ACC112 (cell line): ENCODE results near the gene CYP46A1.
A peak's percentile ranks its signal among the peaks of the same experiment; 100 is the strongest.

Experiments used
- H2AFZ ChIP-seq: fragments of 200-600 bp; sonication (generic); one replicate; pipeline ENCODE4 v1.6.0; 2017; ENCODE audit warnings: antibody characterized with exemption, low read length; ENCODE audit not compliant: unreplicated experiment
- H3K27ac ChIP-seq: fragments of 200-600 bp; sonication (generic); 2 replicates; pipeline ENCODE4 v1.5.1; 2014; ENCODE audit warnings: low read depth, mild to moderate bottlenecking, antibody characterized with exemption, low read length, moderate library complexity
- H3K27me3 ChIP-seq: fragments of 200-600 bp; sonication (generic); 2 replicates; pipeline ENCODE4 v1.6.1; 2014; ENCODE audit warnings: mild to moderate bottlenecking, antibody characterized with exemption, low read length, moderate library complexity, mixed read lengths; ENCODE audit not compliant: insufficient read depth
- H3K36me3 ChIP-seq: fragments of 200-600 bp; sonication (generic); 2 replicates; pipeline ENCODE4 v1.6.1; 2016; ENCODE audit warnings: mild to moderate bottlenecking, antibody characterized with exemption, low read length, moderate library complexity, mixed read lengths; ENCODE audit not compliant: insufficient read depth
- H3K4me1 ChIP-seq: fragments of 200-600 bp; sonication (generic); one replicate; pipeline ENCODE4 v1.6.1; 2016; ENCODE audit warnings: low read length, mixed read lengths; ENCODE audit not compliant: insufficient read depth, unreplicated experiment, control insufficient read depth
- H3K4me3 ChIP-seq: fragments of 200-600 bp; sonication (generic); 2 replicates; pipeline ENCODE4 v1.5.1; 2014; ENCODE audit warnings: mild to moderate bottlenecking, low read depth, low read length
- H3K79me2 ChIP-seq: fragments of 200-600 bp; sonication (generic); one replicate; pipeline ENCODE4 v1.6.0; 2016; ENCODE audit warnings: low read length; ENCODE audit not compliant: control insufficient read depth, unreplicated experiment, insufficient read depth

The CYP46A1 gene

GRCh38 chr14:99724939-99725773, 41.1 kb downstream of the CYP46A1 start:
- Histone ChIP-seq H3K36me3 (no peaks in the 10 kb centered on the region), H3K27ac (no peak overlapping the region), H3K4me1 (no peaks in the 10 kb centered on the region), H2AFZ (no peak overlapping the region), H3K4me3 (no peak overlapping the region), H3K79me2 (no peaks in the 10 kb centered on the region), H3K27me3 (no peaks in the 10 kb centered on the region)

- no peak overlapping the region for H3K27ac ChIP-seq
Measured at GRCh38 chr14:99725774-99726537, 41.9 kb downstream of the CYP46A1 start.

DNA sequence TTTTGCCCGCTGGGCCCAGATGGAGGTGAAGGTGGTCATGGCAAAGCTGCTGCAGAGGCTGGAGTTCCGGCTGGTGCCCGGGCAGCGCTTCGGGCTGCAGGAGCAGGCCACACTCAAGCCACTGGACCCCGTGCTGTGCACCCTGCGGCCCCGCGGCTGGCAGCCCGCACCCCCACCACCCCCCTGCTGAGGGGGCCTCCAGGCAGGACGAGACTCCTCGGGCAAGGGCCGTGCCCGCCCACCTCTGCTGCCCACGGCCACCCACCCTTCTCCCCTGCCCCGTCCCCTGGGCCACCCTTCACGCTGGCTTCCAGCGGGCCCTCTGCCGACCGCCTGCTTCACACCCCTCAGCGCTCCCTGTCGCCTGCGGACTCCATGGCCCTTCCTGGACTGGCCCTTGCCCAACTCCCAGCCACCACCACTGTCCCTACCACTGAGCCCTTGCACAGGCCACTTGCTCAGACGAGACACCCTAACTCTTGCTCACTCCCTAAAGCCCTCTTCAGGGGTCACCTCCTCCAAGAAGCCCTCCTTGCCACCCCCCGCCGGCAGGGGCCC, 42.5 kb downstream of the CYP46A1 start:
- H3K36me3 ChIP-seq: no peaks in the 10 kb centered on the region
- no peak overlapping the region for H3K4me3 ChIP-seq
- no peaks in the 10 kb centered on the region for H3K79me2 ChIP-seq
- no peaks in the 10 kb centered on the region for H3K4me1 ChIP-seq
- H3K27ac ChIP-seq: no peak overlapping the region
- H3K27me3 ChIP-seq: no peaks in the 10 kb centered on the region
- H2AFZ ChIP-seq: no peak overlapping the region

More at GRCh38 chr14:99725774-99726537, 41.9 kb downstream of the CYP46A1 start:
- Histone ChIP-seq H3K27me3 (no peaks in the 10 kb centered on the region), H2AFZ (no peak overlapping the region), H3K36me3 (no peaks in the 10 kb centered on the region), H3K4me3 (no peak overlapping the region), H3K79me2 (no peaks in the 10 kb centered on the region), H3K4me1 (no peaks in the 10 kb centered on the region)

DNA sequence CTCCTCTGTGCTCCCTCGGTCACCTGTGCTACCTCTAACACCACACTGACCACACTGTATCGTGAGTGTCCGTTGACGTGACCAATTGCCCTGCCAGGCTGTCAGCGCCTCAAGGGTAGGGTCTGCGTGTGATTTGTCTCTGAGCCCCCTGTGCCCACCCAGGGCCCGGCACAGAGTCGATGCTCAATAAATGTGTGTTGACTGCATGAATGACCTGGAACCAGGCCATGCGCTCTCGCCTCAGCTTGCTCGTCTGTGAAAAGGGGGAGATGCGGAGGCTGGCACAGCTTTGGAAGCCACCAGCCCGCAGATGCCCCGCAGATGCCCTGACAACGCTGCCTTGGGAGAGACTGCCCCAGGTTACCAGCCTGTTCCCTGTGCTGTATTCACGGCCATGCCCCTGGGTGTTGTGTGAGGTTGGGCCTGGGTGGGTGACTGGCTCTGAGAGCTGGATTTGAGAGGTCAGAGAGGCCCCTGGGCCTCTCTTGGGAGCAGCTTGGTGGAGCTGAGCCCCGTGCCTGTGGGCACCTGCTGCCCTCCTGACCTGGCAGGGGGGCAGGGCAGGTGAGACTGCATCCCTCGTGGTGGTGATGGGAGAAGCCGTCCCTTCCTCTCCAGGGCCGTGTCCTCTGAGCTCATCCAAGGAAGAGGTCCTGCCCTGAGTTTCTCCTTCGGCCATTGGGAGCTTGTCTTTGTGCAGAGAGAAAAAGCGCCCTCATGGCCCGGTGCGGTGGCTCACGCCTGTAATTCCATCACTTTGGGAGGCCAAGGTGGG, 43.2 kb downstream of the CYP46A1 start:
- H3K36me3 ChIP-seq: no peaks in the 10 kb centered on the region
- no peaks in the 10 kb centered on the region for H3K79me2 ChIP-seq
- H3K27ac ChIP-seq: no peak overlapping the region
- no peaks in the 10 kb centered on the region for H3K27me3 ChIP-seq
- no peak overlapping the region for H3K4me3 ChIP-seq
- no peak overlapping the region for H2AFZ ChIP-seq
- no peaks in the 10 kb centered on the region for H3K4me1 ChIP-seq

DNA sequence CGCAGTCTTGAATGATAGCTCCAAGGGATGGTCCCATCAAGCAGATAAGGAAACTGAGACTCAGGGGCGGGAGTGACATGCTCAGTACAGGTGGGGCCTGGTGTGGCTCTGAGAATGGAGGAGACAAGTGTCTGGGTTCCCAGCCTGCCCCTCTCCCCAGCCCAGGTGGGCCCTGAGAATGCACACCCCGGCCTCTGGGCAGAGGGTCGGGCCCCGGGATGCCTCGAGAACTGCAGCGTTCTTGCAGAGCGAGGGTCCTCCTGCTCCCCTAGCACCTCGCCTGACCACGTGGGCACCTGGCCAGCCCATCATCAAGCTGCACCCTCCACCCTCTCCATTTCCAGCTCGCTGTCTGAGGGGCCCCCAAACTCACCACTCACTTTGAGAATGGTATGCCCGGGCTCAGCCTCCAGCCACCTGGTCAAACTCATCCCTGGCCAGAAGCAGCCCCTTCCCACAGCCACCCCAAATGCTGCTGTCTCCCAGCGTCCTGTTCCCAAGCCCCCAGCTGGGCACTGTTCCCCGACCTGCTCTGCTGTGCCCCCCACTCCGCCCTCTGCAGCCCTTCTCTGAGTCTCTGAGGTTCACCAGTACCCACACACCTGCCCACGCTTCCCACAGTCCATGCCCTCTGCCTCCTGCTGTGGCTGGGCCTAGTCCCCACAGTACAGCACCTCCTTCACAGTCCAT, 44.3 kb downstream of the CYP46A1 start:
- Histone ChIP-seq H3K4me3 (no peak overlapping the region), H3K79me2 (no peaks in the 10 kb centered on the region), H3K27ac (no peak overlapping the region), H3K27me3 (no peaks in the 10 kb centered on the region), H2AFZ (no peak overlapping the region), H3K36me3 (no peaks in the 10 kb centered on the region), H3K4me1 (no peaks in the 10 kb centered on the region)

- no peak overlapping the region for H3K4me3 ChIP-seq
- no peak overlapping the region for H2AFZ ChIP-seq
- no peaks in the 10 kb centered on the region for H3K36me3 ChIP-seq
- H3K79me2 ChIP-seq: no peaks in the 10 kb centered on the region
- H3K27ac ChIP-seq: no peak overlapping the region
- no peaks in the 10 kb centered on the region for H3K4me1 ChIP-seq
- no peaks in the 10 kb centered on the region for H3K27me3 ChIP-seq
Measured at GRCh38 chr14:99728981-99729451, 44.9 kb downstream of the CYP46A1 start.

GRCh38 chr14:99729991-99730875, 46.1 kb downstream of the CYP46A1 start:
- Histone ChIP-seq H3K79me2 (no peaks in the 10 kb centered on the region), H2AFZ (peak overlapping the region; percentile 77), H3K27me3 (no peaks in the 10 kb centered on the region), H3K4me1 (no peaks in the 10 kb centered on the region), H3K4me3 (peak overlapping the region; percentile 81), H3K36me3 (no peaks in the 10 kb centered on the region), H3K27ac (no peak overlapping the region)

DNA sequence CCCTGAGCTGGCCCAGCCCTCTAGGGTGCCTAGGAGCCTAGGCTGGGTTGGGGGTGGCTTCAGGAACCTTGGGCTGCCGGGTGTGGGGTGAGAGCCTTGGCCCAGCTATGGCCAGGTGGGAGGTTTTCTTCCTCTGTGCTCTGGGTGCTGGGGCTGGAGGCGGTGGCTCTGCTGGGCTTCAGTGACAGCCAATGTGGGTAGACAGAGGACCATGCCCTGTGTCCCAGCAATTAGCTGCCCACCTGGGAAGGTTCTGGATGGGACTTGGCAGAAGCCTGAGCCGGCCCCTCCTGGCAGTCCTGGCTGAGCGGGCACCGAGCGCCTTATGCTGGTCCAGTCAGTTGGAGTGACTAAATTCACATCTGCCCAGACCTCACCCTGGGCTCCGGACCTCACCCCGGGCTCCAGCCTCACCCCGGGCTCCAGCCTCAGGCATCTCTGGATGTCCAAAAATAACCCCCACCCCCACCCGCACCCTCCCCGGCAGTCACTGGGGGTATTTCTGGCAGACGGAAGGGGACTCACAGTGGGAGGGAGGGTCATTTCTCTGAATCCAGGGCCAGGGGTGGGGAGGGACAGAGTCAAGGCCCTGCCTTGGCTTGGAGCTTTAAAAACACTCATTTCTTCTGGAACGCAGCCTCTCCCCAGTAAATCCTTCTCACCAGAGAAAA, 46.9 kb downstream of the CYP46A1 start:
- Histone ChIP-seq H3K4me3 (peak overlapping the region; percentile 81; the same call in 1 of the 2 replicates), H3K4me1 (no peaks in the 10 kb centered on the region)

More for the DNA sequence above, 46.9 kb downstream of the CYP46A1 start:
- Histone ChIP-seq H3K27me3 (no peaks in the 10 kb centered on the region), H3K36me3 (no peaks in the 10 kb centered on the region), H2AFZ (no peak overlapping the region), H3K27ac (no peak overlapping the region), H3K79me2 (no peaks in the 10 kb centered on the region)
